Neural progenitor cell (in vitro differentiated cells): ENCODE measurements around the gene PDE8B.

Source experiments
- CTCF ChIP-seq: fragments of 200-600 bp; sonication (generic); IDR thresholded peaks from 2 replicates; pipeline ENCODE4 v1.5.1; 2017; ENCODE audit warnings: antibody characterized with exemption, mild to moderate bottlenecking
- EZH2 ChIP-seq: fragments of 200-600 bp; sonication (generic); IDR thresholded peaks from 2 replicates; pipeline ENCODE4 v1.6.1; 2017; ENCODE audit warnings: antibody characterized with exemption, mild to moderate bottlenecking, moderate library complexity

DNA sequence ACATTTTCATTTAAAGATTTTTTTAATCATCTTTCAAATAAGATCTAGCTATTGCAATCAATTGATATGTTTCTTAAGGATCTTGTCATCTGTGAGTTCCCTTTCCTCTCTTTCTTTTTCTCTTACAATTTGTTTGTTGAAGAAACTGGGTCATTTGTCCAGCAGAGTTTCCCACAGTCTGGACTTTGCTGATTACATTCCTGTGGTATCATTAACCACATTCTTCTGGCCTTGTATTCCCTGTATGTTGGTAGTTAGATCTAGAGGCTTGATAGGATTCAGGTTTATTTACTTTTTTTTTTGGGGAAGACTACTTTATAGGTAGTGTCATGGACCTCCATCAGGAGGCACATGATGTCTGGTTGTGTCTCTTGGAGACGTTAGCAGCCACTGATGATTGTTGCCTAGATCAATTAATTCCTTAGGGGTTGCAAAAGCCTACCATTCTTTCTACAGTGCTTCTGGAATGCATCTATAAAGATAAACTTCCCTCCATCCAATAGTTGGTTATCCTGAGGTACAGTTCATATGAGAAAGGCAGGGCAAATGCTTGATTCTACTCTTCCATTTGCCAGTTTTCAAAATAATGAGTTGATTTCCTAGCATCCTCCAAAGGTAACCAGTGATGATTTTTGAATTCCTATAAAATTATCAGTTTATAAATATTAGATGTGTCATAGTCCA is 14.3 kb downstream of the PDE8B start:
- no peak for TF ChIP-seq CTCF
- TF ChIP-seq EZH2 = no peak
